ENCODE data around the gene TP73.
A peak's percentile ranks its signal among the peaks of the same experiment; 100 is the strongest.
"Not testable (repeated sequence)": the region's sequence is repeated elsewhere in the genome, so short reads cannot be mapped to it uniquely, and the experiment has no call there.

Gene TP73

DNA sequence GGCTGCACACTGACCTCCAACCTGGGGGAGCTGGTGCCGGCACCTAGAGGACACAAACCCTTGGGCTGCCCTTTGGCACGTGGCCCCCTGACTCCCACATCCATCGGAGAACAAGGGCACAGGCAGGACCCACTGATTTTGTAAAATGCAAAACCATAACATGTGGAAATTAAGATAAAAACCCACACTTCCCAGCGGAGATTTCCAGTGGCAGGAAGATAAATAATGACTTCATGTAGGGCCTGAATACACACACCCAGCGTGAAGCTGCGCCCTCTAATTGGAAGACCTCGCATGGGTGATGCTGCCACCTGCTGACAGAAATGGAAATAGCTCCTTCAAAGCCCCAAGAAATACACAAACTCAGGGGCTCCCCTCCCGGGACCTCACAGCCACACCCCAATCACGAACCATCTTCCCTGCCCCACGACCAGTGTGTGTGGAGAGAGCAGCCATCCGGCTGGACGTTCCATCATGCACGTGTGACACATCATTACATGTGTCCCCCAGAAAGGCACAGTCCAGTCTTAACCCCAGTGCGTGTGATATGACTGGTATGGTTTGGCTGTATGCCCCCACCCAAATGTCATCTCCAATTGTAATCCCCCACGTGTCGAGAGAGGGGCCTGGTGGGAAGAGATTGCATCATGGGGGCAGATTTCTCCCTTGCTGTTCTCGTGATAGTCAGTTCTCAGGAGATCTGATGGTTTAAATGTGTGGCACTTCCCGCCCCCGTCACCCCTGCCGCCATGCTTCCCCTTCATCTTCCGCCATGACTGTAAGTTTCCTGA lies 33.2 kb upstream of the TP73 start:
- DNase-seq: peak; percentile 50 to 88 (median 63)

GRCh38 chr1:3620708-3621107 lies 31.6 kb upstream of the TP73 start:
- DNase-seq: peak in 1 of 3 experiments; percentile 40

- DNase-seq: peak; percentile 5 to 56 (median 40)
Observed at GRCh38 chr1:3621151-3621671, 31.1 kb upstream of the TP73 start.

DNA sequence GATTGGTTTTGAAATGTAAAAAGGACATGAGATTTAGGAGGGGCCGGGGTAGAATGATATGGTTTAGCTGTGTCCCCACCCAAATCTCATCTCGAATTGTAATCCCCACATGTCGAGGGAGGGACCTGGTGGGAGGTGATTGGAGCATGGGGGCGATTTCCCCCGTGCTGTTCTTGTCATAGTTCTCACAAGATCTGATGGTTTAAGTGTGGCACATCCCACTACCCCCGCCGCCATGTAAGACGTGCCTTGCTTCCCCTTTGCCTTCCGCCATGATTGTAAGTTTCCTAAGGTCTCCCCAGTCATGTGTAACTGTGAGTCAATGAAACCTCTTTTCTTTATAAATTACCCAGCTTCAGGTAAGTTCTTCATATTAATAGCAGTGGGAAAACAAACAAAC lies 30.2 kb upstream of the TP73 start:
- not testable (repeated sequence) for DNase-seq

GRCh38 chr1:3623441-3624199 lies 28.7 kb upstream of the TP73 start:
- no peak for DNase-seq

DNA sequence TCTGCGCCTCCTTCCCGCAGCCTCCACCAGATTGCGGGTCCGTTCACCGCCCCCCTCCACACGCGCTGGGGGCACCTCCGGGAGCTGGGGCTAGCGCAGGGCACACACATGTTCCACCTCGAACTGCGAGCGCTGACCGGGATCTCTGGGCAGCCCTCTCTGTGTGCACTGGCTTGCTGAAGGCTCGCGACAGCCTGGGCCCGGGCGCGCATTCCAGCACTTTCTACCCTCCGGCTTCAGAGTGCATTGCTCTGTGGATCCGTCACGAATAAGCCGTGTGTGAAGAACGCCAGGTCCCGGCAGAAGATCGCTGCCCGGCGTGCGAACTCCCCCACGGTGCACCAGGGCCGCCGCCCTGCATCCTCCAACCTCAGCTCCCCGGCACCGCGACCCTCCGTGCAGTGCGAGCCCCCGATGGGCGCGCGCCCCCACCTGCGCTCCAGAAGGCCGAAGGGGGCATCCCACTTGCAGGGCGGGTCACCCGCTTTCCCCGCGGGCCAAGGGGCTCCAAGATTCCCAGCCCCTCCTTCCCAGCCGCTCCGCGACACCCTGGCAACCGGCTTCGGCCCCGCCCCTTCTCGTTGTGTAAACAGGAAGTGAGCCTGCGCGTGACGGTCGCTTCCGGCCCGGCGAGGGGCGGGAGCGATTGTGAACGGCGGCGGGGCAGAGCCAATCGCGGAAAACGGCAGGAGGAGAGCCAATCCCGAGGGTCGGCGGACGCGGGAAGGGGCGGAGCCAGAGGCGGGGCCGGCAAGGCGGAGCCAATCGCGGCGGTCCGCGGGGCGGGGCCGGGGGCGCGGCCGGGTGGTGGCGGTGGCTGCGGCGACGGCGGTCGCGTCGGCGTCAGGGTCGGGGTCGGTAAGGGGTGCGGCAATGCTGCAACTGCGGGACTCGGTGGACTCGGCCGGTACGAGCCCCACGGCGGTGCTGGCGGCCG lies 27.8 kb upstream of the TP73 start, which contains the start of gene TPRG1L:
TSS of gene TPRG1L (plus strand) at position 816 of the 937 bp plus-strand sequence. CDS start at position 874, 58 bp downstream.
- peak; percentile 93 to 98 (median 96) for DNase-seq

DNA sequence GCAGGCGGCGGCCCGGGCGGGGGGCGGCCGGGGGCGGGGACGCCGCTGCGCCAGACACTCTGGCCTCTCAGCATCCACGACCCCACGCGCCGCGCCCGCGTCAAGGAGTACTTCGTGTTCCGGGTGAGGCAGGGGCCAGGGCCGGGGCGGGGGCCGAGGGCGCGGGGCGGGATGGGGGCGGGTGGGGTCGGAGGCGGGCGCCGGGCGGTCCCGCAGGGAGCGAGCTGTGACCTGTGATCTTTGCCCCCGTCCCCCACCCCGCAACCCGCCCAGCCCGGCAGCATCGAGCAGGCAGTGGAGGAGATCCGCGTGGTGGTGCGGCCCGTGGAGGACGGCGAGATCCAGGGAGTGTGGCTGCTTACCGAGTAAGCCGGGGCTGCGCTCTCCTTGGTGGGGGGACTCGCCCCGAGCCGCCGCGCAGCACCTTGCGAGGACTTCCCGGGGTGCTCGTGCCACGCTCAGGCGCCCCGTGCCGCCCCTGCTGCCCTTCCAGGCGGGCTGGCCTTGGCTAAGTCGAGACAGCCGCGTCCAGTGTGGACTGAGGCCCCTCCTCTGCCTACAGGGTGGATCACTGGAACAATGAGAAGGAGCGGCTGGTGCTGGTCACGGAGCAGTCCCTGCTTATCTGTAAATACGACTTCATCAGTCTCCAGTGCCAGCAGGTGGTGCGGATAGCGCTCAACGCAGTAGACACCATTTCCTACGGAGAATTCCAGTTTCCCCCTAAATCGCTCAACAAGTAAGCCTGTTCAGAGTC lies 27.0 kb upstream of the TP73 start:
- peak in 2 of 3 experiments; percentile 41 to 57 for DNase-seq

GRCh38 chr1:3626025-3626424 lies 26.3 kb upstream of the TP73 start:
- no peak for DNase-seq

DNA sequence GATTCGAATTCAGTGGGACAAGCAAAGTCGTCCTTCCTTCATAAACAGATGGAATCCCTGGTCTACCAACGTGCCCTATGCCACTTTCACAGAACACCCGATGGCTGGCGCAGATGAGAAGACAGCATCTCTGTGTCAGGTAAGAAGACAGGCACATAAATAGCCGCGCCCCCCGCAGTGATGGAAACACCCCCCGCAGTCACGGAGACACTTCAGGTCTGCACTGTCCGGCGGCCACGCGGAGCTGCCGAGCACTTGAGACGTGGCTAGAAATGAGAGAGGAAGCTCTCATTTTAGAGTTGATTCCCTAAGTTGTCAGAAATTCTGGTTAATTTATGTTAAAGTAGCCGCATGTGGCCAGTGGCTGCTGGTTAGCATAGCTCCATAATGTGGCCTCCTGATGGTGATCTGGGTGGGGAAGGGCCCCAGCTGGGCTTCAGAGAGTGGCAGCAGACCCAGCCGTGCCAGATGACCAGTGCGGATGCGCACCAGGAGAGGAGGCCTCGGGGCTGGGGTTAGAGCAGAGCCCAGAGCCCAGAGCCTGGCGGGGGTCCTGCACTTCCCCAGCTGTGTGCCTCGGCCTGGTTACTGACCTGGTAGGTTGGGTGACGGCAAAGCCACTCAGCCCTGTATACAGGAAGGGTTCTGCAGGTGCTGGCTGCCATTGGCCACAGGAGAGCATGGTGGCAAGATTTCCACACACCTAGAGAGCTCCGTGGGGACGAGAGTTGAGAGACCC lies 24.6 kb upstream of the TP73 start:
- no peak for DNase-seq

DNA sequence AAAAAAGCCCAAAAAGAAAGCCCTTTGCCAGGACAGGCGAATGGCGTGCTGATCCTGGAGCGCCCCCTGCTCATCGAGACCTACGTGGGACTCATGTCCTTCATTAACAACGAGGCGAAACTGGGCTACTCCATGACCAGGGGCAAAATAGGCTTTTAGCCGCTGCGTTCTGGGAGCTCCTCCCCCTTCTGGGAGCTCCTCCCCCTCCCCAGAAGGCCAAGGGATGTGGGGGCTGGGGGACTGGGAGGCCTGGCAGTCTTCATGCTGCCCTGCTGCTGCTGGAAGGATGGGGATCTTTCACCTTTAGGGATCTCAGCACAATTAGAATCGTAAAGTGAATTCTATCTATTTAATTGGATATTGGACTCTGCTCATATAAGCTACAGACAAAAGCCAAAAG lies 23.9 kb upstream of the TP73 start:
- no peak for DNase-seq

DNA sequence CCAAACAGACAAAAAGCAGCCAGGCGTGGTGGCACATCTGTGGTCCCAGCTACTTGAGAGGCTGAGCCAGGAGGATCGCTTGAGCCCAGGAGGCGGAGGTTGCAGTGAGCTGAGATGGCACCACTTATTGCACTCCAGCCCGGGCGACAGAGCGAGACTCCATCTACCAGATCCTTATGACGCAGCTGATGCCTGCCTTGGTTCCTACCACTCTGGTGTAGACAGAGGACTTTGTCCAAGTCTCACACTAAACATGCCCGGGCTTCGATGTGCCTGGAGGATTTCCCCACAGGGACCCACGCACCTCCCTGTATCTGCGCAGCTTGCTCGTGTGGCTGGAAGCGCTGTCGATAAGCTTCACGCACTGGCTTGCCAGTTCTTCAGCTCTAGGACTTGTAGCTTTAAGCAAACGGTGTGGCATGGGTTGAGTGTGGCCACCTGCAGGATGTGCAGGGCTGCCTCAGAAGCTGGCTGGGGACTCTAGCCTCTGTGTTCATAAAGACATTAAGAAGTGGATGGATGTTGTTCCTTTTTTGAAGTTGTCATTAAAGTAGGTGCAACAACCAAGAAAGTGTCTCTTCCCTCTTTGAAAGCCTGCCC lies 22.7 kb upstream of the TP73 start:
- no peak for DNase-seq

DNA sequence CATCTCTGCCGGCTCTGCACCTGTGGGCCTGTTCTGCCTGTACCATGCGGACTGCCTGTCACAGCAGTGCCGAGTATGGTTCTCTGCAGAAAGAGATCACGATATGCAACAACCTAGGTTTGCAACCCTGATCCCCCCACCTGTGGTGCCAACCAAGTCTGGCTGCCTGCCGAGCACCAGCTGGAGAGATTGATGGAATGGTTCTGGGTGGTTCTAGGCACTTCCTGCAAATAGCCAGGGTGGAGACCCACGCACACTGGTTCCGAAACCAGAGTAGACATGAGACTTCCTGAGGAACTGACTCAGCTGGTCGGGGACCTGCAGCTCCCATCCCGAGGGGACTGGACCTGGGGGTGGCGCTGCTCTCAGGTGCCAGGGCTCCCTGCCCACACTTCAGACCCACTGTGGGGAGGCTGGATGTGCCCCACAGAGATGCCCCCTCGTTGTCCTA lies 22.1 kb upstream of the TP73 start:
- no peak for DNase-seq

- DNase-seq: no peak
Observed at GRCh38 chr1:3630914-3631313, 21.4 kb upstream of the TP73 start.

GRCh38 chr1:3631320-3632260 lies 20.7 kb upstream of the TP73 start:
- peak in 1 of 3 experiments; percentile 2 for DNase-seq

DNA sequence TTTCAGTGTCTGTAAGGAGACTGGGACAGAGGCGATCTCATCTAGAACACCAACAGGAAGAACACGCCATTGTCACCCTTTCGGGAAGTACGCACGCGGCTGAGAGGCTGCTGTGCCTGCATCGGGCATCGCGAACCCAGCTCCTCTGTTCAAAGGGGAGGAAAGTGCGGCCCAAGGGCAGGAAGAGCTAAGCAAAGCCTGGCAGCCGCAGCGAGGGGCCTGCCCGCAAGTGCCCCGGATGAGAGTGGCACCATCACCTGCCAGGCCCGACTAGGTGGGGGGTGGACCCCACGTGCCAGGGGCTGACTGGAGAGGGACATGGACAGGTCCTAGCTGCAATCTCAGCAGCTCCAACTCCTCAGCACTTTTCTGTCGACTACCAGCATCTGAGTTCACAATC lies 20.0 kb upstream of the TP73 start:
- no peak for DNase-seq

DNA sequence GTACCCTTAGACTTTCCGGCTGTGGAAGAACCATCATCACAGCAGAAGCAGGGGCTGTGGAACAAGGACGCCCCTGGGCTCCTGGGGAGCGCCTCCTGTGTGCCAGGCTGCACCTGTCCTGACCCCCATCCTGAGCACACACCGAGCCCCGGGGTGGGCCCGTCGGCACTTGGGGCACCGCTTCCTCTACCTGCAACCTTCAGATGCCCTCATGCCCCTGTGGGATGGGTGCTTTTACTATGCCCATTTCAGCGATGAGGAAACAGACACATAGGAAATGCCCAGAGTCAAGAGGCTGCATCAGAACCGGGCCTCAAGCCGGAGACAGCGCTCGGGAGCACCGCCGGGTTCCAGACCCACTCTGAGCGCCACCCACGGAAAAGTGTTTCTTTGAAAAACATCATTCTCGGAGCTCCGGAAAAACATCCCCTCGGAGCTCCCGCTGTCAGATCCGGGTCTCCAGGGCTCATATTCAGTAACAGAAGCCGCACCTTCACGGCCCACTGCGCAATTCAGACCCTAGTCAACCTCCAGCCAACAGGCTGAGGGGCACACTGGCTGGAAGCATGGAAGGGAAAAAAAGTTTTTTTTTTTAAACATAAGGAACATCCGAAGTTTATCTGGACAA lies 19.5 kb upstream of the TP73 start:
- no peak for DNase-seq

DNA sequence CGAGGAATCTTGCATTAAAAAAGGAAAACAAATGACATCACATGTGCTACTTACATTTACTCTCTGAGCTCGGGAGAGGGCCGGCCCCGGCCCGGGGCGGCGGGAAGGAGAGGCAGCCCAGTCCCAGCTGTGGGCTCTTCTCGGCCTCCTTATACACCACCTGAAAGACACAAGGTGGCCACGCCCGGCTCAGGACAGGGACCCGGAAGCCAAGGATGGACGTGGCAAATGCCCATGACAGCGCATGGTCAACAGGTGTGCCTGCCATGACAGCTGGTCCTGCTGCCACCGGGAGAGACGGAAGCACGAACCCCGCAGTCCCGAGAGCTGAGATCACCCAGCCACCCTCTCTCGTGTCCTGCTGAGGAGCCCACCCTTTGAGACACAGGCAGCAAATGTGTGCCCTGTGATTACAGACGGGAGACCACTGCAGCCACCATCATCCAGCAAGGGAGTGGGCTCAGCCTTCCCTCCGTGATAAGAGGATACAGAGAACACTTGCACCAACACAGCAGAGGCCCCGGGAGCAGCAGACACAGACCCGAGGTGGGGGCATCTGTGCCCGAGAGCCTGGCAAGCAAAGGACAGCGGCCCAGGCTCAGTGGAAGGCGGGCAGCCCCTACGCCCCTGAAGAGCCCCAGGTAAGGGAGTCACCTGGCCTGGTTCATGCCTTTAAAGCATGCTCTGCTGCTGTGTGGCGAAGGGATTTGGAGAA lies 18.8 kb upstream of the TP73 start:
- DNase-seq: no peak

Data from NCI-H1417 (cell line).